ENCODE measurements around the gene SUMO1. TPM values are rescaled to one million over a fixed set of nuclear protein-coding genes. Genes with fewer than 3 reads are reported as not detected.

The SUMO1 gene
- total RNA-seq, 1 donor from 2014 or later = 113 TPM

Other genes with a start within 250 kb of the SUMO1 start
- gene FZD7, start 204.7 kb downstream of the SUMO1 start, total RNA-seq (ENCODE audit: unreplicated experiment) = 42.2 TPM
- gene KIAA2012, start 165.3 kb downstream of the SUMO1 start, total RNA-seq (ENCODE audit: unreplicated experiment) = 0.08 TPM
- 40.4 TPM for gene NOP58, start 27.2 kb upstream of the SUMO1 start, total RNA-seq (ENCODE audit: unreplicated experiment)
- gene BMPR2, start 137.7 kb upstream of the SUMO1 start, total RNA-seq (ENCODE audit: unreplicated experiment) = 88.9 TPM